ENCODE data around the gene INAFM2. TPM values are rescaled to one million over a fixed set of nuclear protein-coding genes. Genes with fewer than 3 reads are reported as not detected.

The INAFM2 gene
- total RNA-seq, 1 experiment from 2014 or later = 8.8 TPM

DNA sequence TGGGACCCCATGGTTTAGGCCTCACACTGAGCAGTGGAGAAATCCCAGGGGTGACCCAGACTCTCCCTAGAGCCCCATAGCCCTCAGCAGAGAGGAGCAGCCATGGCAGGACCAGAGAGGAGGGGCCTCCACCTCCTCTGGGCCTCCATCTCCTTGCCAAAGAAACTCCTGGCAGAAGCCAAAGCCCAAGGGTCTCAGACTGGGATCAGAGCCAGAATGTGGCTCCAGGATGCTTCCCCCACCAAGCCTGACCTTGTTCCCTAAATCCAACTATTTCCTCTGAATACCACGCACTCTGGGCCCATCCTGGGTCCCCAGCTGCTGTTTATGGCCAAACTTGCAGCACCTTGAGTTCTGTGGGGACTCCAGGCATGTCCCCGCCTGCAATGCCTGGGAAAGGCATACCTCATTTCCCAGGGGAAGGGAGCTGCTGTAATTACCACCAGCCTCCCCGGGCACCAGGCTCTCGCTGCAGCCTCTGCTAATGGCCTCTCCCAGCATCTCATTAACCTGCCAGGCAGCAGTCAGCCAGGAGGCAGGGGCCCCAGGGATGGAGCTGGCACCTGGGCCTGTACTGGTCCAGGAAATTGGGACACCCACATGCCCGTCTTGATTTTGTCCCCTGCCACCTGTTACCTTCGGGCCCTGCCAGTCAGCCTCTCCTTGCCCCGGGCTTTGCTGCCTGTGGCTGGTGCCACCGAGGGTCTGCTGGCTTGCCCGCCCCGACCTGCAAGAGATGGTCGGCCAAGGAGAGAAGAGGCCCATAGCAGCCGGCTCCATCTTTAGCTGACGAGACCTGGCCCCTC lies 12.6 kb downstream of the INAFM2 start:
- peaks cover 5% of the 10 kb centered on the region; the same call in 1 of the 2 replicates for H3K79me2 ChIP-seq (ENCODE audit: insufficient read depth, low read length)
- H4K20me1 ChIP-seq (ENCODE audit: insufficient read depth) = no peaks in the 10 kb centered on the region
- TF ChIP-seq EGR1 (IDR thresholded peaks at IDR 0.05; ENCODE audit: low read depth) (no peak), YY1 (IDR thresholded peaks at IDR 0.05; ENCODE audit: extremely low read depth, insufficient replicate concordance, low read depth, low read length) (no peak), SIN3A (IDR thresholded peaks at IDR 0.05; ENCODE audit: low read depth) (no peak), ELF1 (IDR thresholded peaks at IDR 0.05; ENCODE audit: borderline replicate concordance, low read depth) (no peak), SP1 (IDR thresholded peaks at IDR 0.05; ENCODE audit: low read depth) (no peak), ZBTB33 (IDR thresholded peaks at IDR 0.05; ENCODE audit: extremely low read depth, insufficient replicate concordance, low read length) (no peak), RAD21 (IDR thresholded peaks at IDR 0.05; ENCODE audit: low read depth) (no peak), EZH2 (IDR thresholded peaks at IDR 0.05) (no peak), EZH2phosphoT487 (IDR thresholded peaks at IDR 0.05; ENCODE audit: borderline replicate concordance) (no peak), POLR2A (IDR thresholded peaks at IDR 0.05; ENCODE audit: borderline replicate concordance, extremely low read depth, insufficient read depth, insufficient read length) (no peak), JUND (IDR thresholded peaks at IDR 0.05) (no peak), SRF (IDR thresholded peaks at IDR 0.05; ENCODE audit: low read depth) (no peak), CBX3 (IDR thresholded peaks at IDR 0.05; ENCODE audit: low read depth) (no peak), CEBPB (IDR thresholded peaks at IDR 0.05; ENCODE audit: low read depth) (no peak), FOSL1 (IDR thresholded peaks at IDR 0.05; ENCODE audit: low read depth) (no peak), POLR2AphosphoS5 (IDR thresholded peaks at IDR 0.05; ENCODE audit: low read depth, low read length) (no peak), ATF3 (IDR thresholded peaks at IDR 0.05) (no peak), TCF7L2 (IDR thresholded peaks at IDR 0.05; ENCODE audit: borderline replicate concordance, extremely low read depth, insufficient read depth, insufficient read length) (no peak)
- TF ChIP-seq, protein P1, sequence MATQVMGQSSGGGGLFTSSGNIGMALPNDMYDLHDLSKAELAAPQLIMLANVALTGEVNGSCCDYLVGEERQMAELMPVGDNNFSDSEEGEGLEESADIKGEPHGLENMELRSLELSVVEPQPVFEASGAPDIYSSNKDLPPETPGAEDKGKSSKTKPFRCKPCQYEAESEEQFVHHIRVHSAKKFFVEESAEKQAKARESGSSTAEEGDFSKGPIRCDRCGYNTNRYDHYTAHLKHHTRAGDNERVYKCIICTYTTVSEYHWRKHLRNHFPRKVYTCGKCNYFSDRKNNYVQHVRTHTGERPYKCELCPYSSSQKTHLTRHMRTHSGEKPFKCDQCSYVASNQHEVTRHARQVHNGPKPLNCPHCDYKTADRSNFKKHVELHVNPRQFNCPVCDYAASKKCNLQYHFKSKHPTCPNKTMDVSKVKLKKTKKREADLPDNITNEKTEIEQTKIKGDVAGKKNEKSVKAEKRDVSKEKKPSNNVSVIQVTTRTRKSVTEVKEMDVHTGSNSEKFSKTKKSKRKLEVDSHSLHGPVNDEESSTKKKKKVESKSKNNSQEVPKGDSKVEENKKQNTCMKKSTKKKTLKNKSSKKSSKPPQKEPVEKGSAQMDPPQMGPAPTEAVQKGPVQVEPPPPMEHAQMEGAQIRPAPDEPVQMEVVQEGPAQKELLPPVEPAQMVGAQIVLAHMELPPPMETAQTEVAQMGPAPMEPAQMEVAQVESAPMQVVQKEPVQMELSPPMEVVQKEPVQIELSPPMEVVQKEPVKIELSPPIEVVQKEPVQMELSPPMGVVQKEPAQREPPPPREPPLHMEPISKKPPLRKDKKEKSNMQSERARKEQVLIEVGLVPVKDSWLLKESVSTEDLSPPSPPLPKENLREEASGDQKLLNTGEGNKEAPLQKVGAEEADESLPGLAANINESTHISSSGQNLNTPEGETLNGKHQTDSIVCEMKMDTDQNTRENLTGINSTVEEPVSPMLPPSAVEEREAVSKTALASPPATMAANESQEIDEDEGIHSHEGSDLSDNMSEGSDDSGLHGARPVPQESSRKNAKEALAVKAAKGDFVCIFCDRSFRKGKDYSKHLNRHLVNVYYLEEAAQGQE (IDR thresholded peaks at IDR 0.05; ENCODE audit: low read depth) = no peak
- TF ChIP-seq, protein P2, sequence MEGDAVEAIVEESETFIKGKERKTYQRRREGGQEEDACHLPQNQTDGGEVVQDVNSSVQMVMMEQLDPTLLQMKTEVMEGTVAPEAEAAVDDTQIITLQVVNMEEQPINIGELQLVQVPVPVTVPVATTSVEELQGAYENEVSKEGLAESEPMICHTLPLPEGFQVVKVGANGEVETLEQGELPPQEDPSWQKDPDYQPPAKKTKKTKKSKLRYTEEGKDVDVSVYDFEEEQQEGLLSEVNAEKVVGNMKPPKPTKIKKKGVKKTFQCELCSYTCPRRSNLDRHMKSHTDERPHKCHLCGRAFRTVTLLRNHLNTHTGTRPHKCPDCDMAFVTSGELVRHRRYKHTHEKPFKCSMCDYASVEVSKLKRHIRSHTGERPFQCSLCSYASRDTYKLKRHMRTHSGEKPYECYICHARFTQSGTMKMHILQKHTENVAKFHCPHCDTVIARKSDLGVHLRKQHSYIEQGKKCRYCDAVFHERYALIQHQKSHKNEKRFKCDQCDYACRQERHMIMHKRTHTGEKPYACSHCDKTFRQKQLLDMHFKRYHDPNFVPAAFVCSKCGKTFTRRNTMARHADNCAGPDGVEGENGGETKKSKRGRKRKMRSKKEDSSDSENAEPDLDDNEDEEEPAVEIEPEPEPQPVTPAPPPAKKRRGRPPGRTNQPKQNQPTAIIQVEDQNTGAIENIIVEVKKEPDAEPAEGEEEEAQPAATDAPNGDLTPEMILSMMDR (IDR thresholded peaks at IDR 0.05 in 2 of 3, conservative IDR thresholded peaks at IDR 0.05 in 1 of 3; ENCODE audit: borderline replicate concordance in 1 of 3, insufficient read depth in 1 of 3, low read depth in 2 of 3, low read length in 2 of 3) = no peak
- peaks cover 0 to 7% of the 10 kb centered on the region in 2 experiments; a peak in 1 of 4 replicates for H3K36me3 ChIP-seq (ENCODE audit: control insufficient read depth in 1 of 2, insufficient read depth in 2 of 2, low read length in 2 of 2)
- intact Hi-C loops (cut with micrococcal nuclease) = no loop called here
- DNase-seq (ENCODE audit: low read depth, low spot score) (no peak), ATAC-seq (no peak)
- no peak overlapping the region for H3K9ac ChIP-seq (ENCODE audit: low read length)
- H3K4me2 ChIP-seq (ENCODE audit: low read length) = no peak overlapping the region
- H2AFZ ChIP-seq (ENCODE audit: low read depth, low read length, poor library complexity, severe bottlenecking) = no peak overlapping the region
- no peaks in the 10 kb centered on the region for H3K27me3 ChIP-seq (ENCODE audit: insufficient read depth, low read length)
- H3K9me3 ChIP-seq (ENCODE audit: control insufficient read depth in 1 of 2, insufficient read depth in 1 of 2, low read depth in 1 of 2, low read length in 2 of 2) = no peaks in the 10 kb centered on the region
- POLR2A ChIA-PET = no interaction called here
- no peaks in the 10 kb centered on the region for H3K9me2 ChIP-seq (ENCODE audit: insufficient read depth)
- H3K27ac ChIP-seq (ENCODE audit: low read depth, low read length) = no peak overlapping the region
- BruUV-seq (replicated peaks) = no TSS peak
- CTCF ChIA-PET = interaction anchor here (4.8 to 5.2 kb wide), 3 partner anchors 9 to 58 kb away, joined by 44 to 55 read pairs (median 44); partner anchors contain the start of gene INAFM2
- peaks cover 33 to 41% of the 10 kb centered on the region in 2 experiments for H3K4me1 ChIP-seq (ENCODE audit: control insufficient read depth in 1 of 2, insufficient read depth in 2 of 2, low read length in 2 of 2)
- RAD21 ChIA-PET (ENCODE audit: low non-redundant PET in 1 of 2, low total read pairs in 2 of 2, uncharacterized antibody in 2 of 2, unreplicated experiment in 2 of 2) = no interaction called here
- H3K4me3 ChIP-seq (replicated peaks in 1 of 2; ENCODE audit: low read depth in 1 of 2, low read length in 2 of 2) = no peak overlapping the region

Measured in HCT116 (cell line).